ENCODE results near the gene RASSF1. TPM values are rescaled to one million over a fixed set of nuclear protein-coding genes. Genes with fewer than 3 reads are reported as not detected.
"Not testable (repeated sequence)": the region's sequence is repeated elsewhere in the genome, so short reads cannot be mapped to it uniquely, and the experiment has no call there.

The RASSF1 gene
- total RNA-seq, 1 donor from 2014 or later: 20.6 TPM

DNA sequence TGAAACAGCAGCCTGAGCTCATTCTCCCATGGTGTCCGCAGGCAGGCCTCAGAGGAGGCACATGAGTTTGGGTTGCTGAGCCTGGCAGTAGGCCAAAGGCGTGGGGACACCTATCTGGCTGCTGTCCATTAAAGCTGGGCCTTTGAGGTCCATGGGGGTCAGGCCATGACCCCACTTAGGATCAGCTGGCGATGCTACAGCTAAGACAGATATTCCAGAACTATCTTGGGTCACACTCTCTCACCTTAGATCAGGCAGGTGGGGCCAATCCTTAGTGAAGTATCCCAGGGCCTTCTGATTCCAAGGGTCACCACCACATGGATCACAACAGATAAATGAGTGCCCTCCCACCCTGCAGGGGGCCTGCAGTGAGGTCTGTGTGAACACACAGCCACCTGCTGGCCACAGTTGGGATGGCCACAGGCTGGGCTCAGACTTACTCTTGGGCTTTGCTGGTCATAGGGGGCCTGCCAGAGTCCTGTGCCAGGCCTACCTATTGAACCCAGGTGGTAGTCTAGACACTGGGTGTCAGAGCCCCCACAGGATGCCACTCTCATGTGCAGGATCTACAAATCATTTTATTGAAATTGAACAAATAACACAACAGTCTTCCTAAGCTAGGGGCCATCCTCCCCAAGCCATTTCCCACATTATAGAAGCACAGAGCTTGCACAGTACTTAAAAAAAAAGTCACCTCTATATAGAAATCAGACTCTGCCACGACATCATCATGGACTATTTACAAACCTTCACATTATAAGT lies 16.1 kb downstream of the RASSF1 start:
- DNase-seq (ENCODE audit: low read depth in 2 of 2): peak; percentile 83 to 93

DNA sequence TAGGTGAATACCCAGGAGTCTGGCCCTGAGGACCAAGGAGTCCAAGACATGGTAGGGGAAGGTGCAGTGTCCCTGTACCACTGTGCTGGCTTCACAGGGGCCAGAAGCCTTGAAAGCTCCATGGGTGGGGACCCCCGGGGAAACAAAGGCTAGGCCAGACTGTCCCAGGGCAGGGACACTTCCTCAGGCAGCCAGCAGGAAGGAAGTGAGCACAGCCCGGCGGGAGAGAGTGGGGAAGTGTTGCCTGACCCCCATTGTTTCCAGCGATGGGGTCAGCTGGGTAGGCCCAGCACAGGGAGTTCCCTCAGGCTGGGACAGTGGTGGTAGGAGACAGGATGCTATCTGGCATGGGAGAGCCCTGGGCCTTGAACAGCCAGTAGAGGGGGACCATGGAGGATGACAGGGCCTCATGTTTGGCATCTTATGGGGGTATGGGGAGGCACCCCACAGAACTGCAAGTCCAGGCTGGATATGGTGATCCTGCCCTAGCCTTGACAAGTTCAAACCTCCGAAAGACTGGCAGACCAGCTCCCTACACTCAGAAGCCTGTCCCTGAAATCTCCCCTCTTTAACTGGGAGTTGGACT lies 16.9 kb downstream of the RASSF1 start:
- peak; percentile 94 to 97 for DNase-seq (ENCODE audit: low read depth in 2 of 2)

DNA sequence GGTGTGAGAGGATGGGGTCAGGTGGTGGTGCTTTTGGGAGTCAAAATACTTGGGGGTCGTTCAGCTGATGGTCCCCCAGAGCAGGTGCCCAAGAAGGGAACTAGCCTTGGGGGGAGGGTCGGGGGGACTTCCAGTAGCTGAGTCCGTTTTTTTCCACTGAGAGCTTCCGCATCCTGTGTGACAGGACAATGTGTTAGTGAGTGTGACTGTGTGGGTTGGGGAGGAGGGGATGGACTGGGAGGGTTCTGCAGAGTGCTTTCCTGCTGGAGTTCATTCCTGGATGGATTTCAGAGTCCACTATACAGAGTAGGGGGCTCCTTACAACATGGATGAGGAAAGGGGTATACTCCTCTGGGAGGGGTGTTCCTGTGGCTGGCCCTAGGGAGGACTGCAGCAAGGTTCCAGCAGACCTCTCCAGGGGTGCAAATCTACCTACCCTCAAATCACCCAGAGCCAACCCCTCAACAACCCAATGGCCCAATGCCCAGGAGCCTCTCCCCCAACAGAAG lies 17.5 kb downstream of the RASSF1 start:
- peak; percentile 88 to 97 for DNase-seq (ENCODE audit: low read depth in 2 of 2)

DNA sequence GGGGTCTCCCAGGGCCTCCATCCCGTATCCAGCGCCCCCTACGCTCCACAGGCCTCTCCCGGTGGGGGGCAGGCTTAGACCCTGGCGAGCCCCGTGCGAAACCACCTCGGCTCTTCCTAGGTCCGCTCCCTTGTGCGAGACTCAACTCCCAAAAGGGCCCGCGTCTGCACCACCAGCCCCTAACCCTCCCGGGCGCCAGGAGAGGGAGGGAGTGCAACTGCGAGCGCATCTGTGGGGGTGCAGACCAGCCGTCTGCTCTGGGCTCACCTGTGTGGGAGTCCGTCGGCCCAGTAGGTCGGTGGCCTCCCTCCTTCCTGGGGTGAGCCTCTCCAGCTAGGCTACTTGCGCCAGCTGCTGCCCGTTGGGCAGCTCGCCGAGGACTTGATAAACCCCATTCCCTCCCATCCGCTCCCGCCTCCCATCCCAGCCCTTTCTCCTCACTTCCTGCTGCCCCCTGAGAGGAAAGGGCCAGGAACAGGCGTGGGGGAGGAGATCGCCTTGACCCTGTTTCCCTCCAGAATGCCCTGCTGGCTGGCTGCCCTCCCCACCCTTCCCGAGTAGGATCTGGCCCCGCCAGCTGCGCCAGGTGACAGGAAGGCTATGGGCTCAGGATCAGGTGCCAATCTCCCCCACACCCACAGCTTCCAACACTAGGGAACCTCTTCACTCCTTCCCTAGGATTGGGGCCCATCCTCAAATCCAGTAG lies 18.1 kb downstream of the RASSF1 start, which contains the start of gene HYAL2:
Gene HYAL2 (minus strand): TSS at position 360 of the 706 bp plus-strand sequence. CDS start 2,256 bp downstream, outside the sequence.
- DNase-seq (ENCODE audit: low read depth in 2 of 2): peak; percentile 77 to 89

DNA sequence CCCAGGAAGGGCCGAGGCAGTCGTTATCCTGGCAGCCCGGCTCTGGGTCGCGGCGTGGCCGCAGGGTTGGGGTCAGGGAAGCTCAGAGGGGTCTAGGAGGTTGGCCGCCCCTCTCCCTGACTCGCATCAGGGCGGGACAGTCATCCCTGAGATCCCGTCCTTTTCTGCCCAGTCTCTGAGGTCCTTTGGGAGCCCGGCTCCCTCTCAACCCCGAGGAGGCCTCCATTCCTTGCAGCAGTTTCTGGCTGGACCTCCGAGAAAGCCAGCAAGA lies 18.6 kb downstream of the RASSF1 start:
- no peak for DNase-seq (ENCODE audit: low read depth in 2 of 2)

DNA sequence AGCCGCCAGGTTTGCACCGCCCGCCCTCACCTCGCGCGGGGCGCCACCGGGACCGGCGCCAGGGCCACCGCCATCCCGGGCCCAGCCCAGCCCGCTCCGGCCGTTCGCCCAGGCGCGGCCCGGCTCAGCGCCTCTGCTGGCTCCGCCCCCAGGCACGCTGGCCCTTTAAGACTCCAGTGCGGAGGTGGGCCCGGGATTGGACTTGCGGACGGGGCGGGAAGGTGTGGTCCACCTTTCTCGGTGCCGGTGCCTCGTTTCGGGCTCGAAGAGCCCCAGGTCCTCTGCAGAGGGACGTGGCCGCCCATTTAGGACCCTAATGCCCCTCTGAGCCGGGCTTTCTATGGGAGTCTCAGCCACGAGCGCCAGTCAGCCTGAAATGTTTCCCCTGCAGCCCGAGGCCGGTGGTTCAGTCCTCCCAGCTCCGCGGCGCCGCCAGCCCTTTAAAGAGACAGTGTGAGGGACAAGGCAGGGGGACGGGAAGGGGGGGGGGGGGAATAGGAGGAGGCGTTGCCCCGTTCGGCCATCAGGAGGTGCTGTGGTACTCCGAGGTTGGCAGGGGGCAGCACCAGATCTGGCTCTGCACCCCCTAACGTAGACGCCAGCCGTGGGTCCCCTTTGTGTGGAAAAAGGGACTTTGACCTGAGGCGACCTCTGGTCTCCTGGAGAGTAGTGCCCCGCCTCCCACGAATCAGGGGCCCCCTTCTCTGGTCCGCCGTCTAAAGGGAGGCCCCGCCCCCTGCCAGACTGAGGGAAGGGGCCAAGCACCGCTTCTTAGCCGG lies 19.1 kb downstream of the RASSF1 start:
- DNase-seq (ENCODE audit: low read depth in 2 of 2): peak; percentile 91 to 95

DNA sequence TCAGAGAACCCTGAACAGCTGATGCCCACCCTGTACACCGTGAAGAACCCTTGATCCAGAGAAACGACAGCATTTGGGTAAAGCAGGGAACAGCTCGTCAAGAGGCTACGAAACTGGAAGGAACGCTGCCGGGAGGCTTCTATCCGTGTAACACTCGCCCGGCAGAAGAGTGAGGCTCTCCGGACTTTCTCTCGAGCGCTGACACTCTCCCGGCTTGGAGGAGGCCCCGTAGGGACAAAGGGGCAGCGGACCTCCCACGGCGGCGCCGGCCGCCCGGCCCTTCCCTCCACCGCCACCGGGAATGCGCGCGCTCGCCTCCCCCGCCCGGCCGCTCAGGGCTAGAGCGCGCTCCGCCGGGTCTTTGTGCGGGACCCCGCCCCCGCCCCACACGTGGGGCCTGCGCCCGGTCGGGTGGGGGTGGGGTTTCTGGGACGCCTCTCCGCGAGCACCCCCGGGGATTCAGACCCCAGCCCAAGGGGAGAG lies 19.7 kb downstream of the RASSF1 start:
- peak; percentile 73 to 83 for DNase-seq (ENCODE audit: low read depth in 2 of 2)

DNA sequence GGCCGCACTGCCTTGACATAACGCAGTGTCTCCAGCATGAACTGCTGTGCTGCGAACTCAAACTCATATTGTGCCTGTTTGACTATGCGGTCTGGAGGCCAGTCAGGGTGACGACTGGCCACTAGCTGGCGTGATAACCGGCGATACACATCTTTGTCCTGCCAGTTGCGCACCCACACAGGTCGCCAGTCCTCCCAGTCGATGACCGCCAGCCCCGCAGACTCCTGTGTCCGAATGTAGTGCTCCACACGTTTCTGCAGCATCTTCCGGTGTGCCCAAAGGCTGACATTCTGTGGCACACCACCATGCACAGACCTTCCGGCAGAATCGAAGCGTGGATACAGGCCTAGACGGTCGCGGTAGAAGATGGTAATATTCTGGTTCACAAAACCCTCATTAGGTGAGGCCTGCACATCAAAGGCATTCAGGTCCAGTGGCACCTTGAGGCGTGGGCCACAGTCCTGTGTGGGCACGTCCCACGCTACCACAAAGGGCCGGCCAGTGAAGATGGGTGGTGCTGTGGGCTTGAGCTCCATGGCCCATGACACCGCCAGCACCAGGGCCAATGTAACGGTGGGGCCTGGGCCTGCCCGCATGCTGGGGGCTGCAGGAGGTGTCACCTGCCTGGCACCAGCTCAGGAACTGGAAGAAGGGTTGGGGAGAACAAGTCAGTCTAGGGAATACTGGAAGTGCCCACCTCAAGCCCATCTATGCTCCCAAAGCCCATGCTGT lies 20.6 kb downstream of the RASSF1 start:
- DNase-seq (ENCODE audit: low read depth in 2 of 2): peak; percentile 66 to 67

DNA sequence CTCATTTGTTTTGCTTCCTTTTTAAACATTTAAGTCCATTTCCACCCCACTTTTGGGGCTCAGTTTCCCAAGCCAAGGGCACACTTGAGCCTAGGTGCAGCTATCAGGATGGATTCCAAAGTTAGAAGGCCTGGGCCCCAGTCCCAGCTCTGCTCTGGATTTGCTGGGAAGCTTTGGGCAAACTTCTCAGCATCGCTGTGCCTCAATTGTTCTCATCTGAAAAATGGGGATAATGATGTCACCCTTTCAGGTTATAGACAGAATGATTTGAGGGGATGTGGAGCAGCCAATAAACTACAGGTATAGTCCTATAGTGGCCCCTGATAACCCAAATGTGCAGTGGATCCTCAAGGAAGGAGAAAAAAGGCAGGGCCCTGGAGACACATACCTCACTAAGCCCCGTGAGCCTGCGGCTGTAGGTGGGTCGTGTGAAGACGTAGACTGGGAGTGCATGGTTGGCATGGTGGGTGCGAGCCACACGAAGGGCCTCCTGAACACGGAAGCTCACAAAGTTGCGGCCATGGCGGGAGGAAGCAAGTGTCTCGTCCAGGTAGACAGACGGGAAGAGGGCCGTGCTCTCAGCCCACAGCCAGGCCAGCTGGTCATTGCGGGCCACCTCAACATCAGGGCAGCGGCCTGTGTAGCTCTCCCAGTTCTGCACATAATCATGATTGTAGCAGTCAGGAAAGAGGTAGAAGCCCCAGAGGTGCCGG lies 21.3 kb downstream of the RASSF1 start:
- DNase-seq (ENCODE audit: low read depth in 2 of 2): peak in 1 of 2 donors; percentile 21

DNA sequence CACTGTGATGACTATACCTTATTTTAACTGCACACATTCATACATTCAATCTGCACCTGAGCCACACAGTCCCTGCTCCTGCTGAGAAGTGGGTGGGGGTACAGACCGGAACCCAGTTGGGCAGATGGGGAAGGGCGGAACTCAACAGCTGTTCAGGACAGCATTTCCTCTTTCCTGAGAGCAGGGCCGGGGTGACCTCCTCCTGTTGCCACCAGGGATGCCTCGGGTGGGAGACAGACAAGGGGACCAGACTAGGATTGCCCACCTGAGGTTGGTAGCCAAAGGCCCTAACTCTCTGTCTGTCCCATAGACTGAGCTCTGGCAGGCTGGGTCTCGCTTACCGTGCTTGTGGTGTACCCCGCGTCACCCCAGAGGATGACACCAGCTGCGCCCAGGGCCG lies 22.0 kb downstream of the RASSF1 start:
- no peak for DNase-seq (ENCODE audit: low read depth in 2 of 2)

DNA sequence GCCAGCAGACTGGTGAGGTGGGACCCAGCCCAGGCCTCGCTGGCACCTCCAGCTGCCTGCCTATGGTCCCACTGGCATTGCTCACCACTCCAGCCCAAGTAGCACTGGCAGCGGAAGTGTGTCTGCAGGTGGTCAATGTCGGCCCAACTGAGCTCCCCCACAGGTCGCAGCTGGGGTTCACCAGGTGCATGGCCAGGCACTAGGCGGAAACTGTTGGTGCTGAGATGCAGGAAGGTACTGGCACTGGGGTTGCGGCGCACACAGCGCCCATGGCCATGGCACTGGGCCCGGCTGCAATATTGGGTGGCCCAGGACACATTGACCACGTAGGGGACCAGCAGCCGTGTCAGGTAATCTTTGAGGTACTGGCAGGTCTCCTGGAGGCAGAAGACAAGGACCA lies 22.5 kb downstream of the RASSF1 start:
- DNase-seq (ENCODE audit: low read depth in 2 of 2): no peak

DNA sequence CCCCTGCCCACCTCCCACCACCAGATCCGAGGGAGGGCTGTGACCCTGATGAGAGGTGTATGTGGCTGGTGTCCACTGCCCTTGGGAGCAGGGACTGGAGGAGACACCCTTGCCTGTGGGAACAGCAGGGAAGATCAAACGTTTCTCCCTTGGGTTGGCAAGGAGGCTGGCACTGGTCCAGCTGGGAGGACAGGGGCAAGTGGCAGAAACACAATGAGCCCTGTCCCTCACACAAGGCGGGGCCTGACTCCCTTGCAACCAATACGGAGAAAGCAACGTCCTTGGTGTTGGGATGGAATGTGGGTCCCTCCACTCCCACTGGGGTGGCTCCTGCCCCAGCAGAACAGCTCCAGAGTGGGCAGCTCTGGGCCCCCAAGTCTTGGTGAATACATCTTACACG lies 23.3 kb downstream of the RASSF1 start:
- DNase-seq (ENCODE audit: low read depth in 2 of 2): no peak

DNA sequence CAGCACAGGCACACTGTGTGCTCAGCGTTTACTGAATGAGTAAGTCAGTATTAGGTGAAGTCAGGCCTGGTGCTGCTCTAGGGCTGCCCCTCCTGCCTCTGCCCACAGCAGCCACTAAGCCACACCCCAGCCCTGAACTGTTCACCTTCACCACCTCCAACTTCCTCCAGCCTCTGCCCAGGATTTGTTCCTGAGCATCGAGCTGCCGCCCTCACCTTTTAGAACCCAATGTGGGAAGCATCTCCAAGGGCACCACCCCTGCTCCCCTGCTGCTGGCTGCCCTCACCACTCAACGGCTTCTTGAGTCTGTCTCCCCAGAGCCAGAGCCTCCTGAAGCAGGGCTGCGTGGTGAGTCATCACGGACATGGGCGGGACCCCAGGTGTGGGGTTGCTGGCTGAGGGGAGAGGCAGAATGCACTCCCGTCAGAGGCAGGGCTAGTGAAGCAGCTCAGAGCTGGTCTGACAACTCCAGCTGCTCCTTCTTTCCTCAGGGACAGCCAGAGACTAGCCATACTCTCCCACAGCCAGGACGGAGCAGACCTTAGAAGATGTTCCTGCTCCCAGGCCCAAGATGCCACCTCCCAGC lies 23.9 kb downstream of the RASSF1 start:
- peak in 1 of 2 donors; percentile 85 for DNase-seq (ENCODE audit: low read depth in 2 of 2)

DNA sequence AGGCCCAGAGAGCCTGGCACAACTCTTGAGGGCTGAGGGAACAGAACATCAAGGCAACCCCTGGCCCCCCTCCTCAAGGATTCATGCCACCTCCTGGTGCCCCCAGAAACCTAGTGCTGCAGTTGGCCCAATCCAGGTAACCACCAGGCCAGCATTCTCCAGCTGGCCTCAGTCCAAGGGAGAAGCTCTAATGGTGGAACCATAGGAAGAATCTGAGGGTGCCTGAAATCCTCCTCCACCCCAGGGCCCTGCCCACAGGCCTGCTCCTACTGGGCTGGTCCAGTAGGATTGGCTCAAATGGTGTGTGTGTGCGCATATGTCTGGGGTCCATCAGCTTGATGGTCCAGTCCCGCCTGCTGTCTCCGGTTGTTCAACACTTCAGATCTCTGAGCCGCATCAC lies 25.8 kb downstream of the RASSF1 start:
- DNase-seq (ENCODE audit: low read depth in 2 of 2): no peak

DNA sequence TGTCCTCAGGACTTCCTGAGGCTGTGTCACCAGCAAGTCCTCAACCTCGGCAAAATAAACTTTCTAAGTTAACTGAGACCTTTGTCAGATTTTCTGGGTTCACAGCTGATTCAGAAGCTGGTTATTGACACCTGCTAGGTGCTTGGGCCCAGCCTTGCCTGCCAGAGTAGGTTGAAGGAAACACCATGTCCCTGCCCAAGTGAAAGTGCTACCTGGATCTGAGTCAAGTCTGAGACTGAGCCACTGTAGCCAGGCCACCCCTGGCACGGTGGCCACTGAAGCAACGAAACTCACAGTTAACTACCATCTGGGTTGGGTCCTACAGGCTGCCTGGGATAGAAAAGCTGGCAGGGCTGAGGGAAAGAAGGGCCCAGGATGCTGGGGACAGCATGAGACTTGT lies 26.3 kb downstream of the RASSF1 start:
- DNase-seq (ENCODE audit: low read depth in 2 of 2): no peak

DNA sequence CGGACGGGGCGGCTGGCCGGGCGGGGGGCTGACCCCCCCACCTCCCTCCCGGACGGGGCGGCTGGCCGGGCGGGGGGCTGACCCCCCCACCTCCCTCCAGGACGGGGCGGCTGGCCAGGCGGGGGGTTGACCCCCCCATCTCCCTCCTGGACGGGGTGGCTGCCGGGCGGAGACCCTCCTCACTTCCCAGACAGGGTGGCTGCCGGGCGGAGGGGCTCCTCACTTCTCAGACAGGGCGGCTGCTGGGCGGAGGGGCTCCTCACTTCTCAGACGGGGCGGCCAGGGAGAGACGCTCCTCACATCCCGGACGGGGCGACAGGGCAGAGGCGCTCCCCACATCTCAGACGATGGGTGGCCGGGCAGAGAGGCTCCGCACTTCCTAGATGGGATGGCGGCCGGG lies 28.6 kb downstream of the RASSF1 start:
- not testable (repeated sequence) for DNase-seq (ENCODE audit: low read depth in 2 of 2)

DNA sequence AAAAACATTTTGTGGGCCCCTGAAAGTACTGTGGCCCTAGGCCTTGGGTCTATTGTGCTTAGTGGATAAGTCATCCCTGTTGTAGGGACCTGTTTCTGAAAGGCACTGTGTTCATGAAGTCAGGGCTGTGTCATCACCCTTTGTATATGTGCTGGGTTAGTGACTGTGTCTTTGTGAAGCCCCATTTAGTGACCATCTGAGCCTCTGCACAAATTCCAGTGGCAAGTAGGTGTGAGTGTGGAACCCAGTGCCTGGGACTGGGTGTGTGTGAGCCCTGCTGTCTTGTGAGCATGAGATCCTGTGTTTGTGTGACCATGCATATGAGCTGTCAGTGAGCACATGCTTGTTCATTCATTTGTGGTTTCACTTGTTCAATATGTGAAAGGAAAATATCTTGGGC lies 36.0 kb downstream of the RASSF1 start:
- no peak for DNase-seq (ENCODE audit: low read depth in 2 of 2)

DNA sequence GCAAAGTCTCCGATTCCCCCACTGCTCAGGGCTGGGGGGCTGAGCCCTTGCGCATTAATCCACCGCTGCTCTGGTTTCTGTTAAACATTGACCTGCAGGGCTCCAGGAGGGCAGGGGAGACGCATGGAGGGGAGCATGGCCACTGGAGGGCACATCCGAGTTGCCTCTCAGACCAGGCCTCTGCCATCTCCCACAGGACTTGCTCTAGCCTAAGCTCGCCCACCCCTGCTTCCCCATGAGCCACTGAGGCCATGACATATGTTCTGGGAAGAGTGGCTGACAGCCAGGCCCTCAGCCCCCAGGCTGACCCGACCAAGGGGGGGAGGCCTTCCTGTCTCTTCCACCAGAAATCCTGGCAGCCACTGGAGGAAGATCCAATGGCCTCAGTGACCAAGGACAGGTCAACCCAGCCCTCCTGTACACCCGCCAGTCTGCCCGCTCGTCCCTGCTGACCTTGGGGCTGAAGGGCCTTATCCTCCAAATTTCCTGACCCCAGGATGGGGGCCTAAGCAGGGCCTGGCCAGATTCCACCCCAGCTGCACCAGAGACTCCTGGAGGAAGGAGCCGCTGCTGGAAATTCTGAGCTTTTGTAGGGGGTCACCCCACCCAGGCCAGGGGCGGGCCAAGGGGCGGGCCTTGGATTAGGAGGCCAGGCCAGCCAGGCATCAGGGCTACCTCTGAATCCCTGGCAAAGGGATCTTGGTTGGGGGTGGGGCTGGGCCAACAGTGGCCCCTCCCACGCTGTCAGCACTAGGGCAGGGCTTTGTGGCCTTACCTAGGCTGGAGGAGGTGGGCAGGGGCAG lies 37.4 kb downstream of the RASSF1 start, which contains the start of gene HYAL1:
Gene HYAL1 (minus strand): TSS at position 562 of the 803 bp plus-strand sequence. CDS start 618 bp downstream, outside the sequence.
- peak; percentile 41 to 71 for DNase-seq (ENCODE audit: low read depth in 2 of 2)

All from lung microvascular endothelial cell (primary cell).